GM12873 (cell line): ENCODE data around the gene COL4A1.

ENCODE experiments used
- TF ChIP-seq, protein P1 (sequence below): IDR thresholded peaks from 2 replicates; pipeline ENCODE4 v1.5.1; 2012; ENCODE audit warnings: low read depth, mild to moderate bottlenecking, moderate library complexity, low read length, control low read depth; ENCODE audit not compliant: insufficient read depth; ENCODE audit errors: missing control alignments

COL4A1 gene

DNA sequence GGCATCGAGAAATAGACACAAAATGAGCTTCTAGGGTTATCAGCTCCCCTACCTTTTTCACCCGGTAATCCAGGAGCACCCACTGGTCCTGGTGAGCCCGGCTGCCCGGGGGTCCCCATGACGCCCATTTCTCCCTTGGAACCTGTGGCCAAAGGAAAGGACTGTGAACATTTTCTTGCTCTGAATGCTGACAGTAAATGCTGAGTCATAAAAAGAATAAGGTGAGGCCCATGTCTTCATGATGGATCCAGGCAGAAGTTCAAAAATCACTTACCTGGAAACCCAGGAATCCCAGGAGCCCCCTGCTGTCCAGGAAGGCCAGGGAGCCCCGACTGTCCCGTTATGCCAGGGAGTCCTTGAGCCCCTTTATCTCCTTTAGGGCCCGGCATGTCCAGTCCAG is 129.2 kb downstream of the COL4A1 start:
- TF ChIP-seq, protein P1, sequence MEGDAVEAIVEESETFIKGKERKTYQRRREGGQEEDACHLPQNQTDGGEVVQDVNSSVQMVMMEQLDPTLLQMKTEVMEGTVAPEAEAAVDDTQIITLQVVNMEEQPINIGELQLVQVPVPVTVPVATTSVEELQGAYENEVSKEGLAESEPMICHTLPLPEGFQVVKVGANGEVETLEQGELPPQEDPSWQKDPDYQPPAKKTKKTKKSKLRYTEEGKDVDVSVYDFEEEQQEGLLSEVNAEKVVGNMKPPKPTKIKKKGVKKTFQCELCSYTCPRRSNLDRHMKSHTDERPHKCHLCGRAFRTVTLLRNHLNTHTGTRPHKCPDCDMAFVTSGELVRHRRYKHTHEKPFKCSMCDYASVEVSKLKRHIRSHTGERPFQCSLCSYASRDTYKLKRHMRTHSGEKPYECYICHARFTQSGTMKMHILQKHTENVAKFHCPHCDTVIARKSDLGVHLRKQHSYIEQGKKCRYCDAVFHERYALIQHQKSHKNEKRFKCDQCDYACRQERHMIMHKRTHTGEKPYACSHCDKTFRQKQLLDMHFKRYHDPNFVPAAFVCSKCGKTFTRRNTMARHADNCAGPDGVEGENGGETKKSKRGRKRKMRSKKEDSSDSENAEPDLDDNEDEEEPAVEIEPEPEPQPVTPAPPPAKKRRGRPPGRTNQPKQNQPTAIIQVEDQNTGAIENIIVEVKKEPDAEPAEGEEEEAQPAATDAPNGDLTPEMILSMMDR = no peak

DNA sequence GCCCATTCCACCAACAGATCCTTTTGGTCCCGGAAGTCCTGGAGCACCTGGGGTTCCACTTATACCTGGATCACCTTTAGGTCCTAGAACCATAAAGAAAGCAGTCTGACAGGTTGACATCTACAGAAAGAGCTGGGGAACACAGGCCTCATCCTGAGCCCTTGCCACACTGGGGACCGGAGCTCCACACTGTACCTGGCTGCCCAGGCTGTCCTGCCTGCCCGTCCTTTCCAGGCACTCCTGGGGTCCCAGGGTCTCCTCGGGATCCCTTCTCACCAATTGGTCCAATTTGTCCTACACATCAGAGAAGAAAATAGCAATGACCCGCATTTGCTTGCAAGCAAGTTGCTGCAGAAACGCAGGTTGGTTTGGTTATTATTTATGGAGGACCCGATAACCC is 130.5 kb downstream of the COL4A1 start:
- TF ChIP-seq, protein P1 = no peak

DNA sequence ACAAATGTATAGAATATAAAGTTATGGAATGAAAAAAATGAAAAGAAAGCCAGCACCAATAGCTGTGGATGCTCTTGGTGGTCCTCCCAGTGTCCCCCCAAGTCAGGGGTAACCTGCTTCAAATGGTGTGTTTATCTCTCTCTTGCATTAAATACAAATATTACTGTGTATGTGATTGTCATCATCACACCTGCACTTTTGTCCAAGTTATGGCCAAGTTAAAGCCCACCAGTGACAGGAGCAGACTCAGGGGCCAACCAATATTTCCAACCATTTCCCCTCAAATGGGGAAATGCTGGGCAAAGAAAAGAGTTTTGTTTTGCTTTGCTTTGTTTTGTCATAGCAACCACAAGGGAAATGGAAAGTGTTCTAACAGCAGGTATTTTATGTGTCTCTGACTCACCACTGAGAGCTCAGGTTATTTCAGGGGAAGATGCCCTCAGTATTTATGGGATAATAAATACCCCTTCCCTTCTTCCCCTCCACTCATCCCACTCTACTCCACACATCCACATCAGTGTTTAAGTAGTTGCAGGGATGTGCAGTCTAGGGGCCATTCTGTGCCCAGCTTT is 133.6 kb downstream of the COL4A1 start:
- TF ChIP-seq, protein P1 = no peak

DNA sequence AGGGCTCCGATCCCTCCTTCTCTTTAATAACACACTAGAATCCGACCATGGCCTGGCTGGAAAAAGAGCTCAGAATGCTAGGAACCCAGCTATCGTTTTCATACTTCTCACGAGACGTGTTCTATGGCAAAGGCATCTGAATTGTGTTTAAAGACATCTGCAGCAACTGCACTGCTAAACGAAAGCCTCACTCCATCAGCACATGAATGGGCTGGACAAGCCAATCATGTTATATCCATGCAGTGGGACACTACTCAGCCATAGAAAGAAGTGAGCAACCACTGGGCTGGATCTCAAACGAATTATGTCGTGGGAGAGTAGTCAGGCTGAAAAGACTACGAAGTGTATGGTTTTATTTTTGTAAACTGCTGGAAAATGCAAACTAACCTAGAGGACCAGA is 136.1 kb downstream of the COL4A1 start:
- TF ChIP-seq, protein P1 = no peak

DNA sequence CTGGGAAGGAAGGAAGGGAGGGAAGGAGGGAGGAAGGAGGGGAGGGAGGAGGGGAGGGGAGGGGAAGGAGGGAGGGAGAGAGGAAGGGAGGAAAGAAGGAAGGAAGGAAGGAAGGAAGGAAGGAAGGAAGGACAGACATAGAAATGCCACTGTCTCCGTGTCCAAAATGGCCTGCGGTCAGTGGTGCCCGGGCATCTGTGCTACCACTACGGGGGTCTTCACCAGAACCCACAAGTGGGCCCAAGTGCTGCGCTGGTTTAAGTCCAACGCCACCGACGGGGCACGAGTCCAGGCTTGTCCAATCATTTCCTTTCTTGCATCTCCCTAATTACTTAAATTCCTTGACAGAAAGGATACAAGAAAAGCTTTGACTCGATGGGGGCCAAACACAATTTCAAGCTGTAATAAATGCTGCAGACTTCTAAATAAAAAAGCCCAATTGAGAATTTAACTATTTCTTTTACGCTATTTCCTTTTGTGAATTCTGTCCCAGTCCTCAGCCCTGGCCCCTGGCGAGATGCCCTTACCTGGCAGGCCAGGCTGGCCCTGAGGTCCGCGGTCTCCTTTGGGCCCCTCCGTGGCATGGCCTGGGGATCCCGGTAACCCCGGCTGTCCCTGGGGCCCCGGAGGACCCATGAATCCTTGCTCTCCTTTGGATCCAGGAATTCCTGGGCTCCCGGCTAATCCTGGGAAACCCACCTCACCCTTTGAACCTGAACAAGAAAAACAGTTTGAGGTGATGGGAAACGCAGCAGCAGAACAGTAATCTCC is 136.8 kb downstream of the COL4A1 start:
- TF ChIP-seq, protein P1 = no peak

DNA sequence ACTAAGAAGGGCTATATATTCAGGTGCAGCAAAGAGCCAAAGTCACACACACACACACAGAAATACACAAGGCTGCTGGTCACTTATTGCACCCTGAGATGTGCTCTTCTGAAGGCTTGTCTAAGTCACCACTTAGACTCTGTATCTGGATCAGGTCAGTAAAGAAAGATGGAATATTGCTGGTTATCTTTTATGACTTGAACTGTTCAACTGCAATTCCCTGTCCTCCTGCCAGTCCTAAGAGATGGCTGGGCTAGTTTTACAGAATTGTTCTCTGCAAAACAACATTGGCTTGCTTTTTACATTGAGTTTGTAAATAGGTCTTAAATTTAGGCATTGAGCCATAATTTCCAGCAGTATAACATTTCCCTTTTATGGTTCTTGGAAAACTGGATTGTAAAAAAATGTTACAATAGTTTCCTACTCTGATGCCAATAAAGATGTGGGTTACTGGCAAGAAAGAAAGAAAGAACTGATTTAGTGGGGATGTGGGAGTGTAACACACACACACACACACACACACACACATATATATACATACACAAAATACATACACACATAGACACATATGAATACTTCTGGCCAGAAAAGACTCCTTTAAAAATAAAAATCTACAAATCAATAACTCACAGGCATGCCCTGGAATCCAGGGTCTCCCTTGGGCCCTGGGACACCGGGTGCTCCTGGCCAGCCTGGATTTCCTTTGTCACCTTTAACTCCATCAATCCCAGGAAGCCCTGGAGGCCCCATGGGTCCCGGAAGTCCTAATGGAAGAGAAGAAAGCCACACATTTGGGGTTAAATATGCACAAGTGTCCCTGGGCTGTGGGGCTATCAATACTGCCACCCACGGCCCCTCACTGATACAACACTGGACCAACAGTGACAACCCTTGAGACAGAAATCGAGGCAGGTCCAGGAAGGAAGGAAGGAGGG is 137.7 kb downstream of the COL4A1 start:
- TF ChIP-seq, protein P1 = no peak

DNA sequence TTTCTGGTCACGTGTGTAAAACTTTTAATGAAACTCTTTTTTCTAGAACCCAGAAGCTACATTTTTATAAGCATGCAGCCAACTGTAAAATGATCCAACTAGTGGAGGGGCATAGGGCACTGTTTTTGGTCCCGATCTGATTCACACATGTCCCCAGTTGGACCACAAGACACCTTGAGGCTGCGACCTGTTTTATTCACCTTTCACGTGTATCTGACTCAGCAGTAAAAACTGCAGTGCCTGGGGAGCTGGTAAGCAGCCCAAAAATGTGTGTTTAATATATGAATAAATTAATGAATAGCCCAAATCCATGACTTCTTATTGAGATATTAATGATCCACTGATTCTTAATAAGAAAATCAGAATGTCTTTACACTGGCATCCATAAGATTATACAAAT is 140.4 kb downstream of the COL4A1 start:
- TF ChIP-seq, protein P1 = no peak
